Activated naive CD4-positive, alpha-beta T cell treated with anti-CD3 and anti-CD28 coated beads, Interleukin-2, amount 10 ng/mL, durations not matched to agents 7 days and 5 days (primary cell): ENCODE data around the gene ERN2.

Experiments
- CTCF ChIA-PET: fragments of 350-600 bp; sonication (Branson Sonifier 250); formaldehyde crosslinking; loops from one replicate; lab custom pipeline; 2021; ENCODE audit warnings: antibody characterized with exemption; lab: Charles Lee
- DNase-seq: peaks from one replicate; pipeline ENCODE4 v3.0.0-alpha.2; 2020
- H3K27ac Mint-ChIP-seq: one replicate; pipeline ENCODE4 v1.8.0; 2021; ENCODE audit warnings: mild to moderate bottlenecking, moderate library complexity, mixed read lengths
- H3K27me3 Mint-ChIP-seq: one replicate; pipeline ENCODE4 v1.8.0; 2021; ENCODE audit warnings: mild to moderate bottlenecking, mixed read lengths
- H3K36me3 Mint-ChIP-seq: one replicate; pipeline ENCODE4 v1.8.0; 2021; ENCODE audit warnings: mixed read lengths
- H3K4me1 Mint-ChIP-seq: one replicate; pipeline ENCODE4 v1.8.0; 2021; ENCODE audit warnings: mixed read lengths
- H3K4me3 Mint-ChIP-seq: one replicate; pipeline ENCODE4 v1.8.0; 2021; ENCODE audit warnings: mild to moderate bottlenecking, moderate library complexity, mixed read lengths
- H3K9me3 Mint-ChIP-seq: one replicate; pipeline ENCODE4 v1.8.0; 2021; ENCODE audit warnings: mixed read lengths

ERN2 gene

GRCh38 chr16:23705517-23705902 lies 7.5 kb downstream of the ERN2 start:
- no peaks in the 10 kb centered on the region for H3K4me1 Mint-ChIP-seq
- DNase-seq: no peak
- peaks cover 36% of the 10 kb centered on the region for H3K27me3 Mint-ChIP-seq
- no peak overlapping the region for H3K27ac Mint-ChIP-seq
- H3K9me3 Mint-ChIP-seq: peaks cover 20% of the 10 kb centered on the region
- CTCF ChIA-PET: interaction anchor here (0.6 kb wide), 1 partner anchor 30 kb away, joined by 3 read pairs; no protein-coding TSS in a partner anchor
- H3K4me3 Mint-ChIP-seq: no peak overlapping the region
- no peaks in the 10 kb centered on the region for H3K36me3 Mint-ChIP-seq

- CTCF ChIA-PET: interaction anchor here (0.6 kb wide), 1 partner anchor 31 kb away, joined by 3 read pairs; no protein-coding TSS in a partner anchor
- H3K4me3 Mint-ChIP-seq: no peak overlapping the region
- H3K4me1 Mint-ChIP-seq: no peaks in the 10 kb centered on the region
- H3K9me3 Mint-ChIP-seq: peaks cover 14% of the 10 kb centered on the region
- H3K27me3 Mint-ChIP-seq: peaks cover 33% of the 10 kb centered on the region
- no peak for DNase-seq
- no peaks in the 10 kb centered on the region for H3K36me3 Mint-ChIP-seq
- H3K27ac Mint-ChIP-seq: no peak overlapping the region
Observed at GRCh38 chr16:23704772-23705516, 8.1 kb downstream of the ERN2 start.

GRCh38 chr16:23702951-23703350 lies 10.1 kb downstream of the ERN2 start:
- H3K9me3 Mint-ChIP-seq: peaks cover 8% of the 10 kb centered on the region
- H3K27me3 Mint-ChIP-seq: peaks cover 23% of the 10 kb centered on the region
- no peak for DNase-seq
- no peak overlapping the region for H3K4me3 Mint-ChIP-seq
- CTCF ChIA-PET: no interaction called here
- peaks cover 12% of the 10 kb centered on the region for H3K4me1 Mint-ChIP-seq
- H3K27ac Mint-ChIP-seq: no peak overlapping the region
- no peaks in the 10 kb centered on the region for H3K36me3 Mint-ChIP-seq

- CTCF ChIA-PET: no interaction called here
- H3K27me3 Mint-ChIP-seq: peaks cover 17% of the 10 kb centered on the region
- H3K9me3 Mint-ChIP-seq: peaks cover 8% of the 10 kb centered on the region
- no peak for DNase-seq
- no peaks in the 10 kb centered on the region for H3K36me3 Mint-ChIP-seq
- H3K27ac Mint-ChIP-seq: no peak overlapping the region
- H3K4me3 Mint-ChIP-seq: no peak overlapping the region
- peaks cover 12% of the 10 kb centered on the region for H3K4me1 Mint-ChIP-seq
Observed at GRCh38 chr16:23701045-23701444, 12.0 kb downstream of the ERN2 start.

- no peak overlapping the region for H3K4me3 Mint-ChIP-seq
- DNase-seq: no peak
- no peaks in the 10 kb centered on the region for H3K36me3 Mint-ChIP-seq
- H3K4me1 Mint-ChIP-seq: peaks cover 12% of the 10 kb centered on the region
- H3K27ac Mint-ChIP-seq: no peak overlapping the region
- peaks cover 14% of the 10 kb centered on the region for H3K27me3 Mint-ChIP-seq
- CTCF ChIA-PET: no interaction called here
- peaks cover 8% of the 10 kb centered on the region for H3K9me3 Mint-ChIP-seq
Observed at GRCh38 chr16:23700509-23700908, 12.5 kb downstream of the ERN2 start.

- Mint-ChIP-seq H3K27ac (no peak overlapping the region), H3K4me1 (peaks cover 12% of the 10 kb centered on the region), H3K9me3 (peaks cover 8% of the 10 kb centered on the region), H3K36me3 (no peaks in the 10 kb centered on the region), H3K27me3 (peaks cover 16% of the 10 kb centered on the region), H3K4me3 (no peak overlapping the region)
- CTCF ChIA-PET: no interaction called here
- no peak for DNase-seq
Observed at GRCh38 chr16:23700093-23700492, 12.9 kb downstream of the ERN2 start.

- Mint-ChIP-seq H3K36me3 (no peaks in the 10 kb centered on the region), H3K4me3 (no peak overlapping the region), H3K27me3 (peaks cover 24% of the 10 kb centered on the region), H3K9me3 (peaks cover 8% of the 10 kb centered on the region), H3K4me1 (peaks cover 21% of the 10 kb centered on the region), H3K27ac (no peak overlapping the region)
- CTCF ChIA-PET: no interaction called here
- peak; percentile 32 for DNase-seq
Observed at GRCh38 chr16:23699100-23699499, 13.9 kb downstream of the ERN2 start.

GRCh38 chr16:23695756-23696155 lies 17.3 kb downstream of the ERN2 start:
- Mint-ChIP-seq H3K4me3 (no peak overlapping the region), H3K36me3 (peaks cover 7% of the 10 kb centered on the region), H3K27me3 (peaks cover 16% of the 10 kb centered on the region), H3K9me3 (no peaks in the 10 kb centered on the region), H3K27ac (no peak overlapping the region), H3K4me1 (peaks cover 21% of the 10 kb centered on the region)
- DNase-seq: no peak
- CTCF ChIA-PET: interaction anchor here (1.2 kb wide), 1 partner anchor 138 kb away, joined by 3 read pairs; the partner anchor contains the start of genes EARS2 and UBFD1

GRCh38 chr16:23694644-23695373 lies 18.2 kb downstream of the ERN2 start:
- H3K4me3 Mint-ChIP-seq: no peak overlapping the region
- DNase-seq: no peak
- H3K4me1 Mint-ChIP-seq: peaks cover 21% of the 10 kb centered on the region
- H3K9me3 Mint-ChIP-seq: no peaks in the 10 kb centered on the region
- CTCF ChIA-PET: no interaction called here
- no peak overlapping the region for H3K27ac Mint-ChIP-seq
- peaks cover 10% of the 10 kb centered on the region for H3K36me3 Mint-ChIP-seq
- peaks cover 10% of the 10 kb centered on the region for H3K27me3 Mint-ChIP-seq

GRCh38 chr16:23694265-23694643 lies 18.8 kb downstream of the ERN2 start:
- no peaks in the 10 kb centered on the region for H3K9me3 Mint-ChIP-seq

GRCh38 chr16:23692190-23692837 lies 20.7 kb downstream of the ERN2 start:
- H3K27me3 Mint-ChIP-seq: peaks cover 10% of the 10 kb centered on the region
- CTCF ChIA-PET: no interaction called here
- H3K9me3 Mint-ChIP-seq: no peaks in the 10 kb centered on the region
- H3K4me3 Mint-ChIP-seq: no peak overlapping the region
- H3K36me3 Mint-ChIP-seq: peaks cover 30% of the 10 kb centered on the region
- DNase-seq: no peak
- no peak overlapping the region for H3K27ac Mint-ChIP-seq
- peaks cover 9% of the 10 kb centered on the region for H3K4me1 Mint-ChIP-seq

More at GRCh38 chr16:23694265-23694643, 18.8 kb downstream of the ERN2 start:
- Mint-ChIP-seq H3K27me3 (peaks cover 10% of the 10 kb centered on the region), H3K4me1 (peaks cover 19% of the 10 kb centered on the region), H3K27ac (no peak overlapping the region), H3K4me3 (no peak overlapping the region), H3K36me3 (peaks cover 15% of the 10 kb centered on the region)
- no peak for DNase-seq
- CTCF ChIA-PET: no interaction called here

- Mint-ChIP-seq H3K9me3 (no peaks in the 10 kb centered on the region), H3K27ac (peak overlapping the region; percentile 52), H3K4me1 (peaks cover 9% of the 10 kb centered on the region), H3K27me3 (peaks cover 10% of the 10 kb centered on the region), H3K36me3 (peaks cover 37% of the 10 kb centered on the region), H3K4me3 (no peak overlapping the region)
- CTCF ChIA-PET: no interaction called here
- DNase-seq: no peak
Observed at GRCh38 chr16:23691483-23692189, 21.4 kb downstream of the ERN2 start.

- H3K4me1 Mint-ChIP-seq: peaks cover 9% of the 10 kb centered on the region
- CTCF ChIA-PET: no interaction called here
- no peak overlapping the region for H3K27ac Mint-ChIP-seq
- peaks cover 10% of the 10 kb centered on the region for H3K27me3 Mint-ChIP-seq
- H3K36me3 Mint-ChIP-seq: peaks cover 40% of the 10 kb centered on the region
- DNase-seq: no peak
- no peak overlapping the region for H3K4me3 Mint-ChIP-seq
- H3K9me3 Mint-ChIP-seq: no peaks in the 10 kb centered on the region
Observed at GRCh38 chr16:23690771-23691482, 22.1 kb downstream of the ERN2 start.
